Right atrium auricular region (tissue), 2 donors: Measurements from ENCODE around the gene C2orf42. TPM values are rescaled to one million over a fixed set of nuclear protein-coding genes. Genes with fewer than 3 reads are reported as not detected.
A peak's percentile ranks its signal among the peaks of the same experiment; 100 is the strongest.
"Not testable (repeated sequence)": the region's sequence is repeated elsewhere in the genome, so short reads cannot be mapped to it uniquely, and the experiment has no call there.

ENCODE experiments used
- DNase-seq: peaks from one replicate; pipeline ENCODE4 v3.0.0-alpha.2; 2019; ENCODE audit warnings: low spot score
- H3K27ac ChIP-seq, 2 donors: fragments of 200-600 bp; sonication (generic); 1 replicate in 1 of 2; 2 replicates in 1 of 2; pipeline ENCODE4 v1.5.1; 2016 to 2019
- H3K27me3 ChIP-seq, 2 donors: fragments of 200-600 bp; sonication (generic); one replicate each; pipeline versions ENCODE4 v1.5.1 to v1.6.0; 2017 to 2019
- H3K36me3 ChIP-seq: fragments of 200-600 bp; sonication (generic); one replicate; pipeline ENCODE4 v1.5.1; 2016
- H3K4me1 ChIP-seq, 2 donors: fragments of 200-600 bp; sonication (generic); one replicate each; pipeline versions ENCODE4 v1.5.1 to v1.6.0; 2017 to 2019
- H3K4me3 ChIP-seq, 2 donors: fragments of 200-600 bp; sonication (generic); 1 replicate in 1 of 2; 2 replicates in 1 of 2; pipeline ENCODE4 v1.5.1; 2017 to 2019; ENCODE audit warnings: mild to moderate bottlenecking in 1 of 2, moderate library complexity in 1 of 2
- H3K9me3 ChIP-seq, 2 donors: fragments of 200-600 bp; sonication (generic); one replicate each; pipeline ENCODE4 v1.5.1; 2019
- total RNA-seq, 2 donors: library from RNA; depleted of rRNA; stranded (reverse); fragments of >200 nt; gene quantifications; one replicate each; pipeline ENCODE4 v1.1.0, GENCODE V29; 2016
- TF ChIP-seq, protein P1 (sequence below), 2 donors: fragments of 200-600 bp; sonication (generic); IDR thresholded peaks; one replicate each; pipeline ENCODE4 v1.5.1; 2019; ENCODE audit warnings: antibody characterized with exemption in 2 of 2

The C2orf42 gene
- total RNA-seq, 2 donors from 2014 or later, result 9.6 to 9.9 TPM

DNA sequence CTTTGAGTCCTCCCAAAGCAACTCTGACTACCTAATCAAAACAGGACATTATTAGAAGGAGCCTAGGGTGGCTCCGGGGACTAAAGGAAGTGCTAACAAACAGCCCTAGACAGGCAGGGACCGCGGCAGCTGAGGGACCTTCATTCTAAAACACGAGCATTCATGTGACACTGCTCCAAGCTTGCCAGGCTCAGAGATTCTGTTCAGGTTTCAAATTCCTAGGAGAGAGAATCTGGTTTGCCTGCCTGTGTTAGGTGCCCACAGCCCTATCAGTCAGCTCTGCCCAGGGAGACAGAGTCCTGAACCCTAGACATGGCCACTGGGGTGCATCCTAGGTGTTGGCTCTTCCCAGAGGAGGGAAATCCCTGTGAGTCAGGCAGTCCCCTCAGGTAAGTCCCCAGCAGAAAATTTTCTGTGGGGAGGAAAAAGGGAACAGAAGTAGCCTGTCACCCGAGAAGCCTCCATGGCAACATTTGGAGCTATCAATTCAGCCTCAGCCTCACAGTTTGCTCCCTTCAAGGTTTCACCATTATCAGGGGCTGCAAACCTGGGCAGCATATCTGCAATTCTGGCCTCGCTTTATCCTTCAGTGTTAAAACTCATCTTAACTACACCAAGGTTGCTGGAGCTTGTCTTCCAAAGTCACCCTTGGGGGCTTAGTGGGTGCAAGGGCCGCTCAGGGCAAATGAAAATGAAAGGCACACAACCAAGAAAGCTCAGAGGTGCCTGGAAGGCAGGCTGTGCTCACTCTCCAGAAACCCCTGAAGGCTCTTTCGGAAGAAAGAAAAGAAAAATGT is 75.0 kb downstream of the C2orf42 start:
- Histone ChIP-seq H3K27me3 (no peaks in the 10 kb centered on the region), H3K4me3 (no peak overlapping the region), H3K9me3 (no peaks in the 10 kb centered on the region), H3K36me3 (no peaks in the 10 kb centered on the region), H3K27ac (peak overlapping the region; percentile 75 to 78), H3K4me1 (peaks cover 0 to 25% of the 10 kb centered on the region in 2 donors)
- TF ChIP-seq, protein P1, sequence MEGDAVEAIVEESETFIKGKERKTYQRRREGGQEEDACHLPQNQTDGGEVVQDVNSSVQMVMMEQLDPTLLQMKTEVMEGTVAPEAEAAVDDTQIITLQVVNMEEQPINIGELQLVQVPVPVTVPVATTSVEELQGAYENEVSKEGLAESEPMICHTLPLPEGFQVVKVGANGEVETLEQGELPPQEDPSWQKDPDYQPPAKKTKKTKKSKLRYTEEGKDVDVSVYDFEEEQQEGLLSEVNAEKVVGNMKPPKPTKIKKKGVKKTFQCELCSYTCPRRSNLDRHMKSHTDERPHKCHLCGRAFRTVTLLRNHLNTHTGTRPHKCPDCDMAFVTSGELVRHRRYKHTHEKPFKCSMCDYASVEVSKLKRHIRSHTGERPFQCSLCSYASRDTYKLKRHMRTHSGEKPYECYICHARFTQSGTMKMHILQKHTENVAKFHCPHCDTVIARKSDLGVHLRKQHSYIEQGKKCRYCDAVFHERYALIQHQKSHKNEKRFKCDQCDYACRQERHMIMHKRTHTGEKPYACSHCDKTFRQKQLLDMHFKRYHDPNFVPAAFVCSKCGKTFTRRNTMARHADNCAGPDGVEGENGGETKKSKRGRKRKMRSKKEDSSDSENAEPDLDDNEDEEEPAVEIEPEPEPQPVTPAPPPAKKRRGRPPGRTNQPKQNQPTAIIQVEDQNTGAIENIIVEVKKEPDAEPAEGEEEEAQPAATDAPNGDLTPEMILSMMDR (IDR thresholded peaks at IDR 0.05), result no peak
- DNase-seq, result no peak

DNA sequence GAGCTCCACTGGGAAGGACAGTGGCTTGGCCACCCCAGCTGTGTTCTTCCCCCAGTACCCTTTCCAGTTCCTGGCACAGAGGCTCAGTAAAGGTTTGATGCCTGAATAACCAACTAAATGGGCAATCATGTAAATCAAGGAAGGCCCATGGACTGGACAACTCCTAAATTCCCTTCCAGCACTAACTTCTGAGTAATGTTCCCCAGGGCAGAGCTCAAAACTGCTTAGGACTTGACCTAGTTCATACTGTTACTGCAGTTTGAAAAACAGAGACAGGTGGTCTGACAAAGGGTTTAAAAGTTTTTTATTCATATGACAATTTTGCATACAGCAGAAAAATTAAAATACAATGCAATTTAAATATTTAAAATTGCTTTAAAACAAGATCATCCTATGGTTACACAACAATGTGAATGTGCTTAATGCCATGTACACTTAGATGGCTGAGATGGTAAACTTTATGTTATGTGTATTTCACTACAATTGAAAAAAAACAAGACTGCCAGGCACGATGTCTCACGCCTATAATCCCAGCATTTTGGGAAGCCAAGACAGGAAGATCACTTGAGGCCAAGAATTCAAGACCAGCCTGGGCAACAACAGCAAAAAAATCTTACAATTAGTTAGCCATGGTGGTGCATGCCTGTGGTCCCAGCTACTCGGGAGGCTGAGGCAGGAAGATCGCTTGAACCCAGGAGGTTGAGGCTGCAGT is 77.3 kb downstream of the C2orf42 start:
- Histone ChIP-seq H3K27me3 (no peaks in the 10 kb centered on the region), H3K9me3 (no peaks in the 10 kb centered on the region), H3K4me3 (no peak overlapping the region), H3K4me1 (peaks cover 0 to 33% of the 10 kb centered on the region in 2 donors), H3K36me3 (no peaks in the 10 kb centered on the region), H3K27ac (no peak overlapping the region)
- no peak for DNase-seq
- TF ChIP-seq, protein P1 (IDR thresholded peaks at IDR 0.05), result no peak

DNA sequence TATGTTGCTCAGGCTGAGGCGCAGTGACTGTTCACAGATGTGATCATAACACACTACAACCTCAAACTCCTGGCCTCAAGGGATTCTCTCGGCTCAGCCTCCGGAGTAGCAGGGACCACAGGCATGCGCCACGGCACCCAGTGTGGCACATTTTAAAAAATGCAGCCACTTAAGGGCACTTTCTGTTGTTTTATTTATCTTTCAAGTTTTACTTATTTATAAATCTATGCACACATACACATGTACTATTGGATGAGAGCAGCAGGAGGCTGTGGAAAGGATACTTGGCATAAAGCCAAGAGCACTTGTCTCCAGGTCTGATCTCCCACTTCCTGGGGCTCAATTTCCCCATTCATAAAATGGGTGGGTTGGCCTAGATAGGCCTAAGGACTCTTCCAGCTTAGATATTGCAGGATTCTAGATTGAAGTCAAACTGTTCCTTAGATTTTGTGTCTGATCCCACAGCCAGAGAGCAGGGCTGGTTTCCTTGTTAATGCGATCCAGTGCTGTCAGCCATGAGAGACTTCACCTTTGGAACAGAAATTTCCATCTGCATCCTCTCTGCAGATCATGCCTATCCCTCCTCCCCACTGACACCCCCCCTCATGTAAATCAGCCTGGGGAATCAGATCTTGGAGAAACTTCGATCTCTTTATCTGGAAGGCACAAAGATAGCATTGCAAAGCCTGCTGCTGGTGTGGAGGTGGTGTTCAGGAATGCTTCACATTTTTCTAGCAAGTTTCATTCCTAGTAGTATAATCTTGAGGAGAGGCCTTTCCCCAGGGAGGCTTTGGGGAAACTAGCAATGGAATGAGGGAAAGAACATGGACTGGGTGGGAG is 78.8 kb downstream of the C2orf42 start:
- Histone ChIP-seq H3K4me1 (peaks cover 0 to 32% of the 10 kb centered on the region in 2 donors), H3K36me3 (no peaks in the 10 kb centered on the region), H3K27me3 (no peaks in the 10 kb centered on the region), H3K27ac (no peak overlapping the region), H3K4me3 (no peak overlapping the region), H3K9me3 (no peaks in the 10 kb centered on the region)
- TF ChIP-seq, protein P1 (IDR thresholded peaks at IDR 0.05), result no peak
- DNase-seq, result no peak

DNA sequence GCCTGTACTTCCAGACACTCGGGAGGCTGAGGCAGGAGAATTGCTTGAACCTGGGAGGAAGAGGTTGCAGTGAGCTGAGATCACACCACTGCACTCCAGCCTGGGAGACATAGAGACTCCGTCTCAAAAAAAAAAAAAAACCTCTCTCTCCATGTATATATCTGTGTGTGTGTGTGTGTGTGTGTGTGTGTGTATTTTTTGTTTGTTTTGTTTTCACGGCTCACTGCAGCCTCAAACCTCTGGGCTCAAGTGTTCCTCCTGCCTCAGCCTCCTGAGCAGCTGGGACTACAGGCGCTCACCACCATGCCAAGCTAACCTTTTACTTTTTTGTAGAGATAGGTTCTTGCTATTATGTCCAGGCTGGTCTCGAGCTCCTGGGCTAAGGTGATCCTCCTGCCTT is 80.4 kb downstream of the C2orf42 start:
- not testable (repeated sequence) for H3K36me3 ChIP-seq, H3K27me3 ChIP-seq, H3K4me3 ChIP-seq, DNase-seq, H3K27ac ChIP-seq, H3K9me3 ChIP-seq
- peaks cover 0 to 20% of the 10 kb centered on the region in 2 donors for H3K4me1 ChIP-seq

DNA sequence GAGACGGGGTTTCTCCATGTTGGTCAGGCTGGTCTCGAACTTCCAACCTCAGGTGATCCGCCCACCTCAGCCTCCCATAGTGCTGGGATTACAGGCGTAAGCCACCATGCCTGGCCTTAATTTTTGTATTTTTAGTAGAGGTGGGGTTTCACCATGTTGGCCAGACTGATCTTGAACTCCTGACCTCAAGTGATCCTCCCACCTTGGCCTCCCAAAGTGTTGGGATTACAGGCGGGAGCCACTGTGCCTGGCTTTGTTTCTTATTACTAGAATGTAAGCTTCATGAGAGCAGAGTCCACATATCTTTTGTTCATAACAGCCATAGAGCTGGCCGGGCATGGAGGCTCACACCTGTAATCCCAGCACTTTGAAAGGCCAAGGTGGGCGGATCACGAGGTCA is 84.7 kb downstream of the C2orf42 start:
- not testable (repeated sequence) for DNase-seq, H3K9me3 ChIP-seq, H3K27me3 ChIP-seq, H3K27ac ChIP-seq, H3K4me3 ChIP-seq, H3K36me3 ChIP-seq
- H3K4me1 ChIP-seq, result peaks cover 0 to 12% of the 10 kb centered on the region in 2 donors

DNA sequence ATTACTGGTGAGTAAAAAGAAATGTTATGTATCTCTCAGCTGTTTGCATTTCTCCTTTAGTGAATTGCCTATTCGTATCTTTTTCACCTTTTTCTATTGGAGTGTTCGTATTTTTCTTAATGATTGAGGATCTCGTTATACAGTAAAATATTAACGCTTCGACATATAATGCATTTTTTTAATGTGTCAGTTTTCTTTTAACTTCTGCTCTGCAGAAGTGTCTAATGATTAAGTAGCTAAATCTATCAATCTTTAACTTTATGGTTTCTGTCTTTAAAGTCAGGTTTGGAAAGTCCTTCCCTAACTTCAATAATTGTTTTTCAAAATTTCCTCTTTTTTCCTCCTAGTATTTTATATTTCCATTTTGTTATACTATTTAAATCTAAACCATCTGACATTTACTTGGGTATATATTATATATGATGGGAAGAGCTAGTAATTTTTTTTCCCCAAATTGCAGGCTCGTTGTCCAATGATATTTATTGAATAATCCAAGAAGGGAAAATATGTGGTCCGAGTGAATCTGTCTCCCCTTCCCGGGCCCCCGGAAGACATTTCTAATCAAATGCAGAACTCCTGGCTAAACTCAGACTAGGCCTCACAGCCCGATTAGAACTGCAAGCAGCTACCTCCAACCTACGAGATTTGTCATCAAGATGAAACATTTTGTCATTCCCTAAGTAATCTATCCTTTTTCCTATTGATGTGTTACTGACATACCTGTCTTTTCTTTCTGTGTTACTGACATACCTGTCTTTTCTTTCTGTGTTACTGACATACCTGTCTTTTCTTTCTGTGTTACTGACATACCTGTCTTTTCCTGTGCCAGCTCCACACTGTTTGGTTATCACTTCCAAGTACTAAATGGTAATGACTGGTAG is 86.3 kb downstream of the C2orf42 start:
- H3K36me3 ChIP-seq, result no peaks in the 10 kb centered on the region
- H3K4me1 ChIP-seq, result peaks cover 0 to 12% of the 10 kb centered on the region in 2 donors
- no peaks in the 10 kb centered on the region for H3K9me3 ChIP-seq
- H3K4me3 ChIP-seq, result no peak overlapping the region
- H3K27ac ChIP-seq, result peak overlapping the region in 1 of 2 donors; percentile 16
- DNase-seq, result no peak
- no peaks in the 10 kb centered on the region for H3K27me3 ChIP-seq
- TF ChIP-seq, protein P1 (IDR thresholded peaks at IDR 0.05), result no peak
